Kidney tubule cell (primary cell): Measurements from ENCODE around the gene ABHD6.
"Not testable (repeated sequence)": the region's sequence is repeated elsewhere in the genome, so short reads cannot be mapped to it uniquely, and the experiment has no call there.

Experiments used
- DNase-seq: peaks from one replicate; pipeline ENCODE4 v3.0.0-alpha.2; 2018; ENCODE audit warnings: low spot score

ABHD6 gene

GRCh38 chr3:58242860-58243259 is 5.3 kb downstream of the ABHD6 start:
- not testable (repeated sequence) for DNase-seq

DNA sequence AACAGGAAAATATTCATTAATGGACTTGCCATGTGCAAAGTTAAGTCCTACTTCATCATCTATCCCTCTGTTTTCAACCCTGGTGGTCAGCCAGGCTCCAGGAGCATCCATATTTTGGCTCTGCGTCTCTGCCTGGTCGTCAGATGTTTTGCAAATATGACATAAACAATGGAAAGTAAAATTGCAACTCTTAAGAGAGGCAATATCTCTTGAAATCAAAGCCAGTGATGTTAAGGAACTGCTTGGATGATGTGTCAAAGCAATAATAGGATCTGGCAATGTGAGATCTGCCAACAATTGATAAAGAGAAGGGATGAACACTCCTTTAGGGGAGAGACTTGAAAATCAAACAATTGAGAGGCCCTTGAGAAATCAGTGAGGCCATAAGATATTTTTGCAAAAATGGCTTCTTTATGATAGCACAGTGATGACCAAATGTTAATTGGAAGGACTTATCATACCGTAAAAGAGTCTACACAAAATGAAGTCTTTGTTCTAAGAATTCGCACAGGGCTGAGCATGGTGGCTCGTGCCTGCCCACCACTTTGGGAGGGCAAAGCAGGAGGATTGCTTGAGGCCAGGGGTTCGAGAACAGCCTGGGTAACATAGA is 6.5 kb downstream of the ABHD6 start:
- DNase-seq = no peak

DNA sequence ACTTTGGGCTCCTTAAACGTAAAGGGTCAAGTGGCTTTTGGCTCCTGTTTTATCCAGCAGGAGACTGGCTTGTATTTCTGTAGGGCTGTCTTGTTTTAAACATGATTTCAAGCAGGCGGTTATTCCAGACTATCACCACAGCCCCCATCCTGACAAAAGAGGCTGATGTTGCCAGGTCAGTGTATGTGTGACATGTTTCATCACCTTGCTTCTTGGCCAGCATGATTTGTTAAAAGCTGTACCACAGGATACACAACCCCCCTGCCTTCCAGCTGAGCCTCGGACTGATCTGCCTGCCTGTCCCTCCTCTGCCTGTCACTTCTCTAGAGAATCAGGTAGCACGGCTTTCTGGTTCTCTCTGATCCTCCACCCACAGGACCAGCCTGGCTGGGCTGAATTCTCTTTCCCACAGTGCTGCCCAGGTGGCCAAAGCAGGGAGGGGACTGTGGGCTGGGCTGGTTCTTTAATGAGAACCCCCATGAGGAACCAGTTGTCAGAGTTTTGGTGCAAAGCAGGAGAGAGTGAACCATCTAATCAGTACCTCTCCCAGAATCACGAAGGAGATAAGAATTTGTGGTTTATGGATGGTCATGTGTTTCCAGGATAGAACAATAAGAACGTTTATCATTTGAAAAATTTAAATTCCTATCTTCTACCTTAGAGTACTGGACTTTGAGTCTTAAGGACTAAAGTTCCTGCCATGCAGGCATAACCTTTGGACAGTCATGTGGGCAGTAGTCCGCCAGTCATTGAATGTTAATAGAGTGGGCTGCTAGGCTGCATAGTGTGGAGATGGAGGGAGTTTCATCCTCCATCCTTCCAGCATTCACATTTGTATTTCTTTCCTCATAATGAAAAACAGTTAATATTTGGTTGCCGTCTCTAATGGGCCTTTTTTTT is 8.8 kb downstream of the ABHD6 start:
- DNase-seq = no peak

- DNase-seq = no peak
These were observed 11.9 kb downstream of the ABHD6 start for GRCh38 chr3:58249358-58250092.

- no peak for DNase-seq
These were observed 12.6 kb downstream of the ABHD6 start for GRCh38 chr3:58250093-58250707.

- DNase-seq = no peak
These were observed 14.0 kb downstream of the ABHD6 start for GRCh38 chr3:58251631-58252035.

DNA sequence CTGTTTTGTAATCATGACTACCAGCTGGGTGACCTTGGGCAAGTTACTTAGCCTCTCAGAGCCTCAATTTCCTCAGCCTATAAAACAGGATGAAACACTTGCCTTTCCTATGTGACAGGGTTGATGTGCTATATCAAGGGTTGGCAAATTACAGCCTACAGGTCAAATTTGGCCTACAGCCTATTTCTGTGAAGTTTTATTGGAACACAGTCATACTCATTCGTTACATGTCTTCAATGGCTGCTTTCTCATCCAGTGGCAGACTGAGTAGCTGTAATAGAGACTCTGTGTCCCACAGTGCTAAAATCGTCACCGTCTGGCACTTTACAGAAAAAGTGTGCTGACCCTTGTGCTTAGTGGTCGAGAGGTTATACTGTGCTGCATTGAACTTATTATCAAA is 16.6 kb downstream of the ABHD6 start:
- no peak for DNase-seq

DNA sequence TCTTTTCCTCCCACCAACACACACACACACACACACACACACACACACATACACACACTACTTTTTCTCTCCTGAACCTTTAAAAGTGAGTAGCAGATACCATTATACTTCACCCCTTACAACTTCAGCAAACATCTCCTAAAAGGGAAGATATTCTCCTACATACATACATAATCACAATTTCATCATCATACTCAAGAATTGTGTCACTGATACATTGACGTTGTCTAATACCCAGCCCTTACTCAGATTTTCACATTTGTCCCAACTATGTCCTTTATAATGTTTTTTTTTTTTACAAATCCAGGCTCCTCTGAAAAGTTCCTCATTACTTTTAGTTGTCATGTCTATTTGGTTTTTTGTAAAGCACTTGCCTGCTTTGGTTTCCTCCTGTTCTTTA is 18.5 kb downstream of the ABHD6 start:
- DNase-seq = no peak

- DNase-seq = no peak
These were observed 18.9 kb downstream of the ABHD6 start for GRCh38 chr3:58256511-58256910.

GRCh38 chr3:58258392-58259055 is 20.9 kb downstream of the ABHD6 start:
- no peak for DNase-seq

- peak; percentile 91 for DNase-seq
These were observed 22.7 kb downstream of the ABHD6 start for GRCh38 chr3:58260261-58260731.

DNA sequence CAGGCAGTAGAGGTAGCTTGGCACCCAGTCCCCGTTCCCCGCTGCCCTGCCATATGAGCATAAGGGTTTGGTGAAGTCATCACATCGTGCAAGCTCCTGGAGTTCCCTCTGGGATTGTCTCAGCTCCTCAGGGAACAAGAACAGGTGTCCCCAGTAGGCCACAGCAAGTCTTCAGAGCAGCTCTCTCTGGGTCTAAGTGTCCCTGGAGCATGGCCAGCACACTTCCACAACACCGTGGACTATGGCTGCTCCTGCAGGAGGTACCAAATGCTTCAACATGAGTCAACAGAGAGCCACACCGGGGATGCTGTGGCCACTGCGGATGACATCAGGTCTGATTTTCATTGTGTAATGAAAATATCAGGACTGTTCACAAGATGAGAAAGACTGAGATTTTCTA is 23.1 kb downstream of the ABHD6 start:
- DNase-seq = peak; percentile 73

GRCh38 chr3:58261954-58262666 is 24.5 kb downstream of the ABHD6 start:
- no peak for DNase-seq

GRCh38 chr3:58266577-58266976 is 29.0 kb downstream of the ABHD6 start:
- DNase-seq = no peak

GRCh38 chr3:58267543-58267942 is 30.0 kb downstream of the ABHD6 start:
- not testable (repeated sequence) for DNase-seq

DNA sequence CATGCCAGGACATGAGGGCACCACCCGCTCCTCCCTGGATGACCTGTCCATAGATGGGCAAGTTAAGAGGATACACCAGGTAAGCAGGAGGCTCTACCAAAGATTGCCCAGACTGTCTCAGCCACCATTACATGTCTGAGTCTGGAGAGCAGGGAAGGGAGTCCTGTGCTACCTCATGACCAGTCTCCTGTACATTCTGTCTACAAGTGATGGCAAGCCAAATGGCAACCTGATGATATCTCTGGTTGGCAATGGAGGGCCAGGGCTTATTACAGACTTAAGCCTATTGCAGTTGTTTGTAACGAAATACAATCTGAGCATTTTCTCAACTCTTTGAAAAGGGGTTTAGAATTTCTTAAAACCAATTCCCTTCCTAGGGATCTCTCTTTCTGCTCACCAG is 31.8 kb downstream of the ABHD6 start:
- DNase-seq = no peak

GRCh38 chr3:58270485-58270884 is 32.9 kb downstream of the ABHD6 start:
- DNase-seq = no peak

DNA sequence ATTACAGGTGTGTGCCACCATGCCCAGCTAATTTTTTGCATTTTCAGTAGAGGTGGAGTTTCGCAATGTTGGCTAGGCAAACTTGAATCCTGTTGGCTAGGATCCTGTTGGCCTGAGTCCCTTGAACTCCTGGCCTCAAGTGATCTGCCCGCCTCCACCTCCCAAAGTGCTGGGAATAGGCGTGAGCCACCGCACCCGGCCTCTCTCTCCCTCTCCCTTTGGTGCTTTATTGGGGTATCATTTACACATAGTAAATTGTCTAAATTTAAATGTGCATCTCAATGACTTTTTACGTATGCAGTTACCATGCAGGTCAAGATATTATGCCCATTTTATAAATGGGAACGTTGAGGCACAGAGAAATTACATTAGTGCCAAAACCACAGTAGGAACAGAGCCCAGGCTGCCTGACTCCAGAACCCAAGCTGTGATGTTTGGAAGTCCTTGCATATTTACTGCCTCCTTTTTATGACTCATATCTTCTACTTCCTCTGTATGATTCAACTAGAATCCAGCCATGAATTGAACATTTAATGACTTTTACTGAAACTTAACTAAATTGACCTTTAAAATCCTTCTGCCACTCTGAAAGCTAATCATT is 34.4 kb downstream of the ABHD6 start:
- peak; percentile 86 for DNase-seq

- no peak for DNase-seq
These were observed 35.3 kb downstream of the ABHD6 start for GRCh38 chr3:58272891-58273290.

DNA sequence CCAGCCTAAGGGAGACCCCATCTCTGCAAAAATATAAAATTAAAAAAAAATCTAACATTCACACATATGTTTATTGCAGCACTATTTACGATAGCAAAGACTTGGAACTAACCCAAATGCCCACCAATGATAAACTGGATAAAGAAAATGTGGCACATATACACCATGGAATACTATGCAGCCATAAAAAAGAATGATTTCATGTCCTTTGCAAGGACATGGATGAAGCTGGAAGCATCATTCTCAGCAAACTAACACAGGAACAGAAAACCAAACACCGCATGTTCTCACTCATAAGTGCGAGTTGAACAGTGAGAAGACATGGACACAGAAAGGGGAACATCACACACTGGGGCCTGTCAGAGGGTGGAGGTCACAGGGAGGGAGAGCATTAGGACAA is 35.8 kb downstream of the ABHD6 start:
- not testable (repeated sequence) for DNase-seq
